GM10847 (cell line): ENCODE data around the gene ITGA6.

ENCODE experiments used
- POLR2A ChIP-seq: IDR thresholded peaks from 2 replicates; pipeline ENCODE4 v1.6.1; 2011; ENCODE audit not compliant: insufficient read length; ENCODE audit errors: extremely low read depth

Gene ITGA6

DNA sequence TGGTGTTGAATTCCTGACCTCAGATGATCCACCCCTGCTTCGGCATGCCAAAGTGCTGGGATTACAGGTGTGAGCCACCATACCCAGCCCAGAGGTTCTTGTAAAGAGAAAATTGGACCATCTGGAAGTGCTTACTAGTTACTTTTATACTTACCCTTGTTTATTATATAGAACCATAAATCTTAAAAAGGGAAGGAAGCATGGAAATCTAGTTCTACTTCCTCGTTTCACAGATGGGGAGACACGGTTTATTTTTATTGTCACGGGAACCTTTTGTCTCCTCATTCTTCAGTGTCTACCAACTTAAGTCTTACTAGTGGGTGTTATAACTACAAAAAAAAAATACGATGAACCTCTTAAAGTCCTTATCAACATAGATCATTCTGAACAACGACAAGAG is 82.7 kb downstream of the ITGA6 start:
- no peak for TF ChIP-seq POLR2A

DNA sequence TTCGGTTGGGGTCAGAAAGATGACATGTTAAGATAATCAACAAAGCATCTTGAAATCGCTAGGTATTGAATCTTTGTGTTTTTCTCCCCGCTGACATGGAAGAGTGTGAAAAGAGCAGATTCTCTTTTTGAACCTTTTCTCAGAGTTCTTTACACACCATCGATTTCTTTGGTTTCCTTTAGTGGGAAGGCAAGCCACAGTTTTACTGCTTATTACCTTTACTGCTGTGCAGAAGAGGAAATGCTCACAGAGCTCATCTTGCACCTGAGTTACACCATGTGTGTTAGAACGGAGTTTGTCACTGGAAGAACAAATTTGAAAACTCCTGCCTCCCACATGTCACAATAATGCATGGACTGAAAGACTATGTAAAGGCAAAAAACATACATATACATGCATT is 83.2 kb downstream of the ITGA6 start:
- TF ChIP-seq POLR2A = no peak

DNA sequence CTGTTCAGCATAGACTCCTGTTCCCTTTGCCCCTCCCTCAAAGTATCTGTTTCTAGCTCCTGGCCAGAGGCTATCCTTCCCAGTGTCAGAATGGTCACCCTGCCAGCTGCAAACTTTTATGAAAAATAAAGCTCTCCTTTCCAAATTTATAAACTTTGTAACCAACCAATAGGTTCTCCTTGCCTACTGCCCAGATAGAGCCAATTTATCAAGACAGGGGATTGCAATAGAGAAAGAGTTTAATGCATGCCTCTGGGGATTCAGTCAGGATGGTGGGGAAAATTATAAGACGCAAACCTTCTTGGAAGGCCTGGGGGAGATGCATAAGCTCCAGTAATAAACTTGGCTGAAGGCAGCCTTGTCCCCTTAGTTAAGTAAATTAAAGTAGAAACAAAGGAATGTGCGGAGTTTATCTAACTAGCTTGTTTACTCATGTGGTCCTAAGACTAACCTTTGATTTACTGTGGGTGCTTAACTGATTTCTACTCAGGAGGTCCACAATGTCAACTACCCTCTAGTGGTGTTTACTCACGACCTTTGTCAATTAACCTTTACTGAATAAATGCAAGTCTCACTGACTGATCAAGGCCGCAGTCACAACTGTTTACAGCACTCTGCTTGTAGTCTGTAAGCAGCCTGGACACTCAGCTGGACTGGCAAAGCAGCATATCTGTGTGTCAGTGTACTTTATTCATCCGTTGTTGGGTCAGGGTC is 85.6 kb downstream of the ITGA6 start:
- TF ChIP-seq POLR2A = no peak

DNA sequence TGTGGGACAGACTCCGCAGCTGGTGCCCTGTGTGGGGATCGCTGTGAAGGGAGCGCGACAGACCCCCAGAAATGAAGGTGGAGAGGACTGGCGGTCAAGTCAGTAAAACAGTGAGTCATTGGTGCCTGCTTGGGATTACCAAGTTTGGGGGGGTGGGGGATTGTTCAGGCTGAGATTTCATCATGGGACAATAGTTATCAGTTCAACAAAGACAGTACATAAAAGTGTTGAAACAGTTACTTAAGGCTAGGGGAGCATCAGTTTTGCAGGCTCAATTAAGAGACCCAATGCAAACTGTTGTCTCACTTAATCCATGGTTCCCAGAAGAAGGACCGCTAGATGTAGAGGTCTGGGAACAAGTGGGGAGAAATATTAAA is 86.1 kb downstream of the ITGA6 start:
- TF ChIP-seq POLR2A = no peak

DNA sequence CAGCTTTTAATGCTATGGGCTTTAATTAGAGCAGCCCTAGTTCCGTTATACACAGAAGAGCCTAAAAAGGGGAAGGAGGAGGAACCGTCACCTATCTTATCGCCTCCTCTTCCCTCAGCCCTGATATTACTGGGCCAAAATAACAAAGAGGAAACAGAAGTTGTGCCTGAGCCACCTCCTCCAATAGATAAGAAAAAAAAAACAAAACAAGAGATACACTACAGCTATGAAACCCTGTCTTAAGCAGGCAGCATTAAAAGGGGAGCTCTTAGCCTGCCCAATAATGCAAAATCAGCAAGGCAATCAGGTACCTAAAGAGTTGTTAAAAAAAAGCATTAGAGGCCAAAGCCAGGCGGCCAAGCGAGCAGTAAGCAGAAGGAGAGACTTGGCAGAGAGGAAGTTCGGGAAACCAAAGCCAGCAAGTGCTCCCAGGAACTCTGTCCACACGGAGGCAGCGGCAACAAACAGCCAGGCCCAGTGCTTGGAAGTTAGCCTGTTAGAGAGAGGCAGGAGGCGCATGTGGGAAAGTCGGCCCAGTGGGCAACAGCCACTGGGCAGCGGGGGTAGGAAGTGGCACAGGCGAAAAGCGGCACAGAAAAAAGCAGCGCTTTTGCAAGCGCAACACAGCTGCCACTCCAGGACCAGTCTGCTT is 86.7 kb downstream of the ITGA6 start:
- TF ChIP-seq POLR2A = no peak

DNA sequence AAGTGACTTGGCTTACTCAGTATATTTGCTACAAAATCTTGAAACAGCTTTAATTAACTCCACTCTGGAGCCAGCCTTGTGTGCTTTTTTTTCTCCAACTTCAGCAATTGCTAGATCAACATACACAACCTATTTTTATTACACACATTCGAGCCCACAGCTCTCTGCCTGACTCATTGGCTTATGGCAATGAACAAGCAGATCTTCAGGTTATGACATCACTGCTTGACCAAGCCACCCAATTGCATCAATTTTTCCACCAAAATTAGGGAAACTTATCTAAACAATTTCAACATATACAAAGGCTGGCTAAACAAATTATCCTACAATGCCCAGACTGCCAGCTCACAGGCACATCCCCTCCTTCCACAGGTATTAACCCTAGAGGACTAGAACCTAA is 88.9 kb downstream of the ITGA6 start:
- TF ChIP-seq POLR2A = no peak

DNA sequence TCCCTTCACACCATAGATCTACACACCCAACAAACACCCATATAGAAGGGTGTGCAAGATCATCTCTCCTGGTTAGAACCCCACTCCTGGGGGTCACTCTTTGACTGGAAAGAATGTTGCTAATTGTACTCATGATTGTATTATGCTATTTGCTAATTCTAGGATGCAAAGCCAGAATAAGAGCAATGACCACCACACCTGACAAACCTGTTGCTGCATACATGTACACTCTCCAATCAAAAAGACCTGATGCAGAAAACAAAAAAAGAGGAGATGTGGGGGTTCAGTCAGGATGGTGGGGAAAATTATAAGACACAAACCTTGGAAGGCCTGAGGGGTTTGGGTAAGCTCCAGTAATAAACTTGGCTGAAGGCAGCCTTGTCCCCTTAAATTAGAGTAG is 91.6 kb downstream of the ITGA6 start:
- no peak for TF ChIP-seq POLR2A

DNA sequence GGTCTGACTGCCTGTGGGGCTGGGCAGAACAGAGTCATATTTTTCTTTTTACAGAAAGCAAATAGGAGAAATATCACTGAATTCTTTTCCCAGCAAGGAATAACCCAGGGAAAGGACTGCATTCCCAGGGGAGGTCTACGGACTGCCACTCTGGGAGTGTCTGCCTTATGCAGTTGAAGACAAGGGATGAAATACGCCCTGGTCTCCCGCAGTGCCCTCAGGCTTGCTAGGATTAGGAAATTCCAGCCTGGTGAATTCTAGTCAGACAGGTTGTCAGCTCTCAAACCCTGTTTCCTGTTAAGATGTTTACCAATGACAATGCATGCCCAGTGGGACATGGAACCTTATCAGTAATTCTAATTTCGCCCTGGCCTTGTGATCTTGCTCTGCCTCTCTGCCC is 98.2 kb downstream of the ITGA6 start:
- TF ChIP-seq POLR2A = no peak

DNA sequence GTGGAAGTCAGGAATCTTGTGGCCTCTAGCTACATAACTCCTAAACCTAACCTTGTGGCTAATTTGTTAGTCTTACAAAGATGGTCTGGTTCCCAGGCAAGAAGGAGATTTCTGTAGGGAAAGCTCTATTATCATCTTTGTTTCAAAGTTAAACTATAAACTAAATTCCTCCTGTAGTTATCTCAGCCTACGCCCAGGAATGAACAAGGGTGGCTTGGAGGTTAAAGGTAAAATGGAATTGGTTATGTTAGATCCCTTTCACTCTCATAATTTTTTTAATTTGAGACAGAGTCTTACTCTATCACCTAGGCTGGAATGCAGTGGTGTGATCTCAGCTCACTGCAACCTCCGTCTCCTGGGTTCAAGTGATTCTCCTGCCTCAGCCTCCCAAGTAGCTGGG is 103.9 kb downstream of the ITGA6 start:
- no peak for TF ChIP-seq POLR2A

DNA sequence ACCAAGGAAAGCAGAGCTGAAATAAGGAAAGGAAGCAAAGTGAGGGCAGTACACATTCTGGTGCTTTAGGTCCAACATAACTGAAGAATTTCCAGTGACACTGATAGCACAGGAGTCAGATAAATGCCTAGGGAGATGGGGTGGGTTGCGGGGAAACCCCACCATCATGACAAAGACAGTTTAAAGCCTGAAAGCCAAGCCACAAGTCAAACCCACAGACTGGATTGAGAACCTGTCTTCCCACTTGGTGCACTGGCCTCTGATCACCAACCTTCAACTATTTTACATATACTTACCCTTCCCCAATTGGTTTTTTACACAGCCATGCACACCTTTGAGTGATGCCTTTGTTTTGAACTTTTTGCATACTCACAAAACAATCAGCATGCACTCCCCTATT is 106.3 kb downstream of the ITGA6 start:
- TF ChIP-seq POLR2A = no peak

DNA sequence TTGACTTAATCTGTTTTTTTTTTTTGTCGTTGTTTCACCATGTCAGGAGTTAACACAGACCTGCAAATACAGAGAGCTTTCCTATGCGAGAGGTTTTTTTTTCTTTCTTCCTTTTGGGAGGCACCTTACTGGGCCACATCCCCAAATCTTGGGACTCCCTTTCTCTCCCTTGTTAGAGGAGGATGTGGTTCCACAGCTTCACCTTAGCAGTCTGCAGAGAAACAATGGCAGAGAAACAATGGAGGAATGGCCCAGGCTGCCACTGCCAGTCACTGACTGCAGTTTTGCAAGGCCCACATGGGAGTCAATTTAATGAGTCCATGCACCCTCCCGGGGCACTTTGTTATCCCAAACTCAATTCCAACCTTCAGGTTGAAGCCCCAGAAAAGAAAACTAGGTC is 107.7 kb downstream of the ITGA6 start:
- TF ChIP-seq POLR2A = no peak

DNA sequence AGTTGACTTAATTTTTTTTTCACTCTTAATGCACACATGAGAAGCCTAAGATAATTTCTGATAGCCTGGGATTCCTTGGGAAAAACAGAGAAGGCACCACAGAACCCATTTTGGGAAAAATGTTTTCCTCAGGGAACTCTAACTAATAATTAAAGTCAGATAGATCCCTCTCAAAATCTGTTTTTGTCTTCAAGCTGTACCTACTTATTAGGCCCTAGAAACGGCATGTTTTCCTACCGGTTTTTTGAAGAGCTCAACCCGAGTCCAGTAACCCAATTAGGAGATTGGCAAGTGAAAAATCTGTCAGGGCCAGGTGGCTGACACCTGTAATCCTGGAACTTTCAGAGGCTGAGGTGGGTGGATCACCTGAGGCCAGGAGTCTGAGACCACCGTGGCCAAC is 112.4 kb downstream of the ITGA6 start:
- no peak for TF ChIP-seq POLR2A

DNA sequence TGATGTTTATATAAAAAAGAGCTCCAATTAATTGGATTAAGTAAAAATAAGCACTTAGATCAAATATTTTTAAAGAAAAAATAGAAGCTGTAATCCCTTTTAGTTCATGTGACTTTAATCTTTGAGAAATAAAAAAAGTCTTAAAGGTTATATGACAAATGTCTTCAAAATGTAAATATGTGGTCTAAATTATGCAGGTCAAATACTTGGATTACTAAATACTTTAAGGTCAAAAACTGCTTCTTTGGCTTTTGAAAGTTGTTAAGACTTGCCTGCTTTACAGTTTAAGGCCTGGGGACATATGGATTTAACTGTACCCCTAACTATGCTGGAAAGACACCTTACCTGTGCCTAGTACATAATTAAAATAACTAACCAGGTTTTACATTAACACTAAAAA is 113.0 kb downstream of the ITGA6 start:
- TF ChIP-seq POLR2A = no peak

DNA sequence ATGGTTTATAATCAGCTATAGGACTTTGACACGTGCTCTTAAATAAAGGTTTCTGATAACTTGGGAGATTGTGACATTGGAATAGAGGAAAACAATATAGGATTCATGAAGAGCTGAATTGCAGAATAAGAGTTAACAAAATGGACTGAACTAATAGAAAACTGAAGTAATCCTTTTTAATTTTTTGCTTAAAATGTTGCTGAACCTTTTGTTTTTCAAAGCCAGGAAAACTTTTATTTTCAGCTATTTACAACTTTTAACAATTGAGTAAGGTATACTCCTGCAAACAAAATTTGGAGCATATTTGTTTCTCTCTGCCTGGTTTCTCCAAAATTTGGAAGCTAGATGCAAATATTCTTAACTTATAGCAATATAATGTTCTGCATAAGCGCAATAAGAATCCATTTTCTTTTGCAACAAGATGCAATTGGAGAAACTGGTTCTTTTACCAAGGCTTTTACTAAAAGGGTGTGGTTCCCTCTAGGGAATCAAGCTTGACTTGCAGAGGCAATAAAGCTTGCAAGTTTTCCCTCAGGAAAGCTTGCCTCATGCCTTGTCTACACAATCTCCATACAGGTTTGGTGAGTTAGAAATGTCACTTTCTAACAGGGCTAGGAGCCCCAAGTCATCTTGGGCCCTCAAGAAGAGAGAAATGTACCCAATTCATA is 118.2 kb downstream of the ITGA6 start:
- no peak for TF ChIP-seq POLR2A

DNA sequence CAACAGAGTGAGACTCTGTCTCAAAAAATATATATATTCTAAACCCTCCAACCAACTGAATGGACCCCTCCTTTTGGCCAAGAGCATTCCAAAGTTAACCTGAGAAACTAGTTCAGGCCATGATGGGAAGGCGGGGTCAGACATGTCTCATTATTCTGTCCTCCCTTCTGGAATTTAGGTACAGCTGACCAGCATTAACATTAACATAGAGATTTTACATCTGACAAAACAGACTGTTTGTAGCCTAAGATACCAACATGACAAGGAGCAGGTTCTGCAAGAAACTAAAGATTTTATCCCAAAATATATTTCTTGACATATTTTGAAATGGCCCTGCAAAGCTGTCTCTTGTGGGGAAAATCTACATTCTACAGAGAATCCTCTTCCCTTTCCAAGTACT is 121.7 kb downstream of the ITGA6 start:
- no peak for TF ChIP-seq POLR2A

DNA sequence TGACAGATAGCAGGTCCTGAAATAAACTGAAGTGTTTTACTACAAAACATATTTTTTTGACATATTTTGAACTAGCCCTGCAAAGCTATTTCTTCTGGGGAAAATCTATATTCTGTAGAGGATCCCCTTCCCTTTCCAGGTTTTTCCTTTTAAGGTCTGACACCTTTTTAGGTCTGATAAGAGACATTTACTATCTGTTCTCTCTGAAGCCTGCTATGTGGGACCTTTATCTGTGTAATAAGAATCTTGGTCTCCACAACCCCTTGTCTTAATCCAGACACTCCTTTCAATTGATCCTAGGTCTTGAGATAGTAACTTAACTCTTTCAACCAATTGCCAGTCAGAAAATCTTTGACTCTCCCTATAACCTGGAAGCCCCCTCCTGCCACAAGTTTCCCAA is 123.0 kb downstream of the ITGA6 start:
- no peak for TF ChIP-seq POLR2A
